NCI-H1105 treated with DMSO at 0.1 percent for 48 hours (cell line): ENCODE measurements around the gene ACAA1.
"Not testable (repeated sequence)": the region's sequence is repeated elsewhere in the genome, so short reads cannot be mapped to it uniquely, and the experiment has no call there.

Source experiments
- DNase-seq: peaks from one replicate; lab custom pipeline; 2025; lab: John Stamatoyannopoulos, UW

ACAA1 gene

DNA sequence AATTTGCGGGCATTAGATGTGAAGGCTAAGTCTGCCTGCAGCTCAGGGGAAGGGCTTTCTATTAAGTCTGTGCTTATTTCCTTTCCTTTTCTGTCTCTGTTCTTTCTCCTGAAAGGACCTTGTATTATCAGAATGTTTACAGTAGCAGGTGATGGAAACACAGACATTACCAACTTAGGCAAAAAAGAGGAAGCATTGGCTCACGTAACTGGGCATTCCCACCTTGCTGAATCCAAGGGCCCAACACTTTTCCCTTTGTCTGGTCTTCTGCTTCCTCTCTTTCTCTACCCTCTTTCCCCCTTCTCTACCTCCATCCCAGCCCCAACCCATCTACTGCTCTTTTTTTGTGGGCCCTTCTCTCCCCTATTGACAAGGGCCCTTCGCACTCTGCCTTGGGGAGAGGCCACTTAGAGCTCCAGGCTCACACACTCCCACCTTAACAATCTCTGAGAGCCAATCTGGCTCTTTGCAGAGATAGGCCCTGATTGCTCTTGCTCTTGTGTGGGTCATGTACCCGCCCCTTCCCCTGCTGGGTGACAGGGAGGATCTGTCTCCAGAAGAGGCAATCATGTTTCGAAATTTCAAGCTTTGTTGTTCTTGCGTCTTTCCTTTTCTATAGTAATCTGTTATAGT lies 35.0 kb downstream of the ACAA1 start:
- no peak for DNase-seq

DNA sequence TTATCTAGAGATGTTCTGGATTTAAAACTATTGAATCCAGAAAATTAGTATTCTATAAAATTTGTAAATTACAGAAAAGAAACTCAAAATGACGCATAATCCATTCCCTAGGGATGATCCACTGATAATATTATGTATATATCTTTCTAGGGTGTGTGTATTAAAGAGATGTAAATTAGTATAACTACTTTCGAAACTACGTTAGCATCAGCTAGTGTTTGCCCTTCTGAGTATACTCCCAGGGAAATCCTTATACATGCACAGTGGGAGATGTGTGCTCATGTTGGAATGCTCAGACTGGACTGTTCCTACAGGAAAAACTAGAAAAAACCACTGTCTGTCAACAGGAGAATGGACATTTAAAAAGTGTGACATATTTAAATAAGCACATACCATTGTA lies 36.4 kb downstream of the ACAA1 start:
- no peak for DNase-seq

DNA sequence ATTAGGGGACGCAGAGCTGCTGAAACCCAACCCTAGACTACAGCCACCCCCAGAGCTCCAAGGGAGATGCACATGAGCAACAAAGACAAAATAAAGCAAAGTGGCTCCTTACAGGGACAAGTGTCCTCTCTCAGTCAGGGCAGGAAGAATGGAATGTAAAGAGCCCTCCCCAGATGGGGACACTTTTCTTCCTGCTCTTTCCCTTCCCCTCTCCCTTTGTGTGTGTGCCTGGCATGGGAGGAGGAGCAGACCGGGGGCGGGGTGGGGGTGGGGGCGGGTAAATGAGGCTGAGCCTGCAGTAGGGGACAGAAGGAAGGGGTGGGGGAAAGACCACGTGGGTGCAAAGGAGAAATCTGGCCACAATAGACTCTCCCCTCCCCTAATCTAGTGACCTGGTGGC lies 37.4 kb downstream of the ACAA1 start:
- DNase-seq, result no peak

DNA sequence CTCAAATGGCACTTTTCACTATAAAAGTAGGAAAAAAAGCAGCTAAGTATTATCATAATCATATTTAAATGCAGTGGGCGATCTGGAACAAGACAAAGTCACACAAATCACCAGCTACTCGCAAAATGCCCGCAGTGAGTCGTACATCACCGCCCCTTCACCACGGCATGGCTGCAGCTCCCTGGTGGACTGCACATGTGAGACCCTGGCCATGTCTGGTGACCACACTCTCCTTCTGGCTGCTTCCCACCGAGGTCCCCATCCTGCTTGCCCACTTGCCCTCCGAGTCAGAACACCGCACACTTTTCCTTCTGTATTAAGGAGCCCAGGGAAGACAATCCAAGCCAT lies 38.6 kb downstream of the ACAA1 start:
- DNase-seq, result no peak

DNA sequence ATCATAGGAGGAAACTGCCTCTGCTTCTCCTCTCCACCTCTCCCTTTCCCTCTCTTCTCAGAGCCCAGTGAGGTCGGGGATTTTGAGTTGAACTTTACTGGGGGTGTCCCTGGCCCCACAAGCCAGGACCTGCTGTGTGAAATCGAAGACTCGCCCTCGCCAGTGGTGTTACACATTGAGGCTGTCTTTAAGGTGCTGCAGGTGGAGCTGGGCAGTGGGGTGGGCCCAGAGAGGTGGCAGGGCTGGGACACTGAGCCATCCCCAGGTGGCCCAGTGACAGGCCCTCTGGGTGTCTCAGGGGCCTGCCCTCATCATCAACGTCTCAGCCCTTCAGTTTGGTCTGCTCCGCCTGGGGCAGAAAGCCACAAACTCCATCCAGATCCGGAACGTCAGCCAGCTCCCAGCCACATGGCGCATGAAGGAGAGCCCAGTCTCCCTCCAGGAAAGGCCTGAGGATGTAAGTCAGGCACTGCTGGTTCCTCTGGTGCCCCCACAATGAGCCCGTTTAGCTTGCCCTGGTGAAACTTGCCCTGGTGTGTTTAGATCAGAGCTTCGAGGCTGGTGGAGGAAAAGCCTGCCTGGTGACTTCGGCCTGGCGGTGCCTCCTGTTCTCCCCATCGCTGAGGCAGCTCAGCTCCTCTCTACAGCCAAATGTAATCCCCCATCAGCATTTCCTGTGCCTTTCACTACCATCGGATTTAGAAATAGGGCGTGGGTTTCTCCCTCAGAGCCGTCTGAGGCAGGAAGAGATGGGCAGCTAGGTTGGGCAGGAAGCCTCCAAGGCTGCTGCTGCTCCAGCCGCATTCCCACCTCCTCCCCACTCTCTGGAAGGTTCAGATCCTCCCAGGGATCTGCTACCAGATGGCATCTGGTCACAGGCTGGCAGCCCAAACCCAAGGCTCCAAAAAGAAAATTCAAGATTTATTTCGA lies 39.2 kb downstream of the ACAA1 start:
- DNase-seq, result no peak

DNA sequence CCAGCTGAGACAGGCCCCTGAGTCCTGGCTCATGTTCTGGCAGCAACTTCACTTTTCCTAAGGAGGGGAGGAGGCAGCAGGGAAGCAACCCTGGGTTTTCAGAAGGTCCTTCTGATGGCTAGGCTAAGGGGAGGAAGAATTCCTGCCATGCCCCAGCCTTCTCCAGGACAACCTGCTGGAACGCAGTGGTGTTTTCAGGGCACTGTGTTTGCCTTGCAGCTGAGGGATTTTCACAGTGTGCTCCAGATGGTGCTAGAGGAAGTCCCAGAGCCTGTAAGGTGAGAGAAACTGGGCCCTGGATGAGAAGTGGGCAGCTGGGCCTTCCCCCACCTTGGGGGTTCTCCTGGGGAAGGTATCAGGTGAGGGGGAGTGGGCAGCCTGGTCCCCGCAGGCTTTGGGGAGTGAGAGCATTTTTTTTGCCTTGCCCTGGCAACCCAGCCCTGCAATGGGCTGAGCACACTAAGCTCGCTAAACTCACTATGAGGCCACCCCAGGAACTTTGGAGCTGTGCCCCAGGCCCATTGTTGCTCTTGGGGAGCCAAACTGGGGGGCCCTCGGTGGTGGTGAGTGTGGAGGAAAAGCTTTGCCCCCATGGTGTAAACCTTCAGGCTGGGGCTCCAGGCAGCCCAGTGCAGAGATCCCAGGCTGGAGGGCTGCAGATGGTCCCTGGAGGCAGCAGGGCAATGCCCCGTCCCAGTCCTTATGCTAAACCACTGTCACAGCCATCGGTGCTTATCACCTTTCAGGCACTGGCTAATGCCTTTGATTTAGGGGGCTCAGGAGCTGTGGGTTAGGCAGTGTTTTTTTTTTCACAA lies 41.1 kb downstream of the ACAA1 start:
- DNase-seq, result no peak

- no peak for DNase-seq
Observed at GRCh38 chr3:38094999-38095398, 41.9 kb downstream of the ACAA1 start.

GRCh38 chr3:38090453-38090852 lies 46.5 kb downstream of the ACAA1 start:
- DNase-seq, result no peak

DNA sequence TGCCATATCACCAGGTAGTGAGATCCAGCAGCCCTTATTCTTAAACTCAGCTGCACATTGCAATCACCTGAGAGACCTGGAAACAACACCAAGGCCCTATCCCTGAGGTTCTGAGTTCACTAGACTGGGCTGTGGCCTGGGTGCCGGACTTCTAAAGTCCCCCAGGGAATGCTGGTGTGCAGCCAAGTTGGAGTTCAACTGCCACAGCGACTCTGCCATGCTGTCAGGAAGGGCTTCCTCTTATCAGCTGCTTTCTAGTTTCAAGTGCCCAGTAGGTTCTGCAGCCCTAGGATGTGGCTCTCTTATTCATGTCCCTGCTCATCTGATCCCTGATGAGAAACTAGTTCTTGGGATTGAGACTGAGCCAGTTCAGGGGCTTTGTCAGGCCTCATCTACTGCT lies 47.8 kb downstream of the ACAA1 start:
- no peak for DNase-seq

GRCh38 chr3:38088126-38089078 lies 48.5 kb downstream of the ACAA1 start:
- DNase-seq, result no peak

GRCh38 chr3:38087278-38087677 lies 49.6 kb downstream of the ACAA1 start:
- not testable (repeated sequence) for DNase-seq

GRCh38 chr3:38086496-38086895 lies 50.4 kb downstream of the ACAA1 start:
- no peak for DNase-seq

- DNase-seq, result no peak
Observed at GRCh38 chr3:38085943-38086324, 51.0 kb downstream of the ACAA1 start.

- DNase-seq, result no peak
Observed at GRCh38 chr3:38085311-38085942, 51.5 kb downstream of the ACAA1 start.

- DNase-seq, result no peak
Observed at GRCh38 chr3:38084334-38085310, 52.3 kb downstream of the ACAA1 start.

GRCh38 chr3:38083871-38084333 lies 53.0 kb downstream of the ACAA1 start:
- no peak for DNase-seq

DNA sequence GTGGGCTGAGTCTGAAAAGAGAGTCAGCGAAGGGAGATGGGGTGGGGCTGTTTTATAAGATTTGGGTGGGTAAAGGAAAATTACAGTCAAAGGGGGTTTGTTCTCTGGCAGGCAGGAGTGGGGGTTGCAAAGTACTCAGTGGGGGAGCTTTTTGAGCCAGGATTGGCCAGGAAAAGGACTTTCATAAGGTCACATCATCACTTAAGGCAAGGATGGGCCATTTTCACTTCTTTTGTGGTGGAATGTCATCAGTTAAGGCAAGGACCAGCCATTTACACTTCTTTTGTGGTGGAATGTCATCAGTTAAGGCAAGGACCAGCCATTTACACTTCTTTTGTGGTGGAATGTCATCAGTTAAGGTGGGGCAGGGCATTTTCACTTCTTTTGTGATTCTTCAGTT lies 53.7 kb downstream of the ACAA1 start:
- DNase-seq, result not testable (repeated sequence)

- DNase-seq, result not testable (repeated sequence)
Observed at GRCh38 chr3:38082296-38082695, 54.6 kb downstream of the ACAA1 start.

GRCh38 chr3:38077073-38077472 lies 59.9 kb downstream of the ACAA1 start:
- DNase-seq, result not testable (repeated sequence)
